OCI-LY7 (cell line): ENCODE measurements around the gene NOX3.

Experiments
- EZH2phosphoT487 ChIP-seq: fragments of 200-600 bp; sonication (generic); IDR thresholded peaks from 2 replicates; pipeline ENCODE4 v1.6.1; 2018; ENCODE audit warnings: low read depth, borderline replicate concordance, mild to moderate bottlenecking, mixed run types, antibody characterized with exemption, low read length, moderate library complexity, mixed read lengths
- TF ChIP-seq, protein P1 (sequence below): fragments of 200-600 bp; sonication (generic); conservative IDR thresholded peaks from 2 replicates; pipeline ENCODE4 v1.5.1; 2014; ENCODE audit warnings: mild to moderate bottlenecking, antibody characterized with exemption, low read length, moderate library complexity, mixed read lengths

DNA sequence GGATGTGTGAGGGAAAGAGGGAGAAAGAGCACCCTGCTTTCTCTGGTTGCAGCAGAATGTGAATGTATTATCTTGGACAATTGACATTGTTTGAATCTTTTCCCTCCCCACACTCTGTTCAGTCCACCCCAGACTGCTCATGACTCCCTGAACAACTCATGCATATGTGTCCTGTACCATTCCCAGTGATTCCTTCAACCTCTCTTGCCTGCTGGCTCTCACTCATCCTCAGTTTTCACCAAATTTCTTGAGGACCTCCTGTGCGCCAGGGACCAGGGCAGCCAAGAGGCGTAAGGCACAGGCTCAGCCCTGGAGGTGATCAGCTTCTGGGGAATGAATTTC is 5.4 kb downstream of the NOX3 start:
- TF ChIP-seq, protein P1, sequence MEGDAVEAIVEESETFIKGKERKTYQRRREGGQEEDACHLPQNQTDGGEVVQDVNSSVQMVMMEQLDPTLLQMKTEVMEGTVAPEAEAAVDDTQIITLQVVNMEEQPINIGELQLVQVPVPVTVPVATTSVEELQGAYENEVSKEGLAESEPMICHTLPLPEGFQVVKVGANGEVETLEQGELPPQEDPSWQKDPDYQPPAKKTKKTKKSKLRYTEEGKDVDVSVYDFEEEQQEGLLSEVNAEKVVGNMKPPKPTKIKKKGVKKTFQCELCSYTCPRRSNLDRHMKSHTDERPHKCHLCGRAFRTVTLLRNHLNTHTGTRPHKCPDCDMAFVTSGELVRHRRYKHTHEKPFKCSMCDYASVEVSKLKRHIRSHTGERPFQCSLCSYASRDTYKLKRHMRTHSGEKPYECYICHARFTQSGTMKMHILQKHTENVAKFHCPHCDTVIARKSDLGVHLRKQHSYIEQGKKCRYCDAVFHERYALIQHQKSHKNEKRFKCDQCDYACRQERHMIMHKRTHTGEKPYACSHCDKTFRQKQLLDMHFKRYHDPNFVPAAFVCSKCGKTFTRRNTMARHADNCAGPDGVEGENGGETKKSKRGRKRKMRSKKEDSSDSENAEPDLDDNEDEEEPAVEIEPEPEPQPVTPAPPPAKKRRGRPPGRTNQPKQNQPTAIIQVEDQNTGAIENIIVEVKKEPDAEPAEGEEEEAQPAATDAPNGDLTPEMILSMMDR, result no peak
- TF ChIP-seq EZH2phosphoT487, result no peak
